Metanephros (tissue), 1 donor: ENCODE measurements around the gene PRPF31. TPM values are rescaled to one million over a fixed set of nuclear protein-coding genes. Genes with fewer than 3 reads are reported as not detected.

Source experiments
- total RNA-seq: library from RNA; depleted of rRNA; stranded (reverse); fragments of >200 nt; gene quantifications from one replicate; pipeline ENCODE4 v1.2.3, GENCODE V29; 2014

PRPF31 gene
- total RNA-seq = 46.2 TPM

GRCh38 chr19:54115109-54116063, at the start of gene PRPF31, which contains the start of gene TFPT:
Gene PRPF31 (plus strand): TSS chr19:54115754. CDS start chr19:54118279, 2,525 bp downstream.
Gene TFPT (minus strand): TSS chr19:54115657. CDS start chr19:54115269, 388 bp downstream.

GRCh38 chr19:54081032-54081431, 34.5 kb upstream of the PRPF31 start, which contains the start of gene TARM1:
Gene TARM1 (minus strand): TSS chr19:54081365. CDS start chr19:54081340, 25 bp downstream.

GRCh38 chr19:54100561-54100960, 15.0 kb upstream of the PRPF31 start, which contains the start of gene OSCAR:
Gene OSCAR (minus strand): TSS chr19:54100803. CDS start chr19:54100792, 11 bp downstream.

GRCh38 chr19:54102421-54103169, 13.0 kb upstream of the PRPF31 start, which contains the start of gene NDUFA3:
Gene NDUFA3 (plus strand): TSS chr19:54102855. CDS start chr19:54102879, 24 bp downstream.

GRCh38 chr19:54137699-54138488, 22.3 kb downstream of the PRPF31 start, which contains the start of gene CNOT3:
Gene CNOT3 (plus strand): TSS chr19:54137762. CDS start chr19:54142979, 5,217 bp downstream.

GRCh38 chr19:54159352-54160181, 44.0 kb downstream of the PRPF31 start, which contains the start of gene LENG1:
Gene LENG1 (minus strand): TSS chr19:54159721. CDS start chr19:54159695, 26 bp downstream.

GRCh38 chr19:54172471-54173358, 57.2 kb downstream of the PRPF31 start, which contains the start of gene TMC4:
Gene TMC4 (minus strand): TSS chr19:54173160. CDS start chr19:54173117, 43 bp downstream.

Other genes with a start within 250 kb of the PRPF31 start
- gene MYADM, start 247.9 kb upstream of the PRPF31 start, total RNA-seq = 46.3 TPM
- gene PRKCG, start 233.6 kb upstream of the PRPF31 start, total RNA-seq = 1.4 TPM
- gene CACNG7, start 206.5 kb upstream of the PRPF31 start, total RNA-seq = 0.76 TPM
- gene CACNG8, start 152.8 kb upstream of the PRPF31 start, total RNA-seq = 0.23 TPM
- gene CACNG6, start 124.1 kb upstream of the PRPF31 start, total RNA-seq = 5.7 TPM
- 2.9 TPM for gene VSTM1, start 51.9 kb upstream of the PRPF31 start, total RNA-seq
- gene TARM1, start 34.4 kb upstream of the PRPF31 start, total RNA-seq = 0.18 TPM
- 1.3 TPM for gene OSCAR, start 15.0 kb upstream of the PRPF31 start, total RNA-seq
- 30.8 TPM for gene NDUFA3, start 12.9 kb upstream of the PRPF31 start, total RNA-seq
- 10.2 TPM for gene TFPT, start 97 bp upstream of the PRPF31 start, total RNA-seq
- gene CNOT3, start 22.0 kb downstream of the PRPF31 start, total RNA-seq = 11.9 TPM
- 5.4 TPM for gene LENG1, start 44.0 kb downstream of the PRPF31 start, total RNA-seq
- 38.7 TPM for gene TMC4, start 57.4 kb downstream of the PRPF31 start, total RNA-seq
- gene MBOAT7, start 73.8 kb downstream of the PRPF31 start, total RNA-seq = 47.6 TPM
- 65.2 TPM for gene TSEN34, start 75.6 kb downstream of the PRPF31 start, total RNA-seq
- 2,181 TPM for gene RPS9, start 85.1 kb downstream of the PRPF31 start, total RNA-seq
- gene LILRB3, start 107.3 kb downstream of the PRPF31 start, total RNA-seq = 18.0 TPM
- gene LILRA6, start 127.0 kb downstream of the PRPF31 start, total RNA-seq = 3.3 TPM
- gene LILRB5, start 141.5 kb downstream of the PRPF31 start, total RNA-seq = 4.0 TPM
- gene LILRB2, start 165.4 kb downstream of the PRPF31 start, total RNA-seq = 4.2 TPM
- 6.1 TPM for gene LILRA5, start 197.4 kb downstream of the PRPF31 start, total RNA-seq
- gene LILRA4, start 223.4 kb downstream of the PRPF31 start, total RNA-seq = 0.82 TPM
- gene LAIR1, start 249.2 kb downstream of the PRPF31 start, total RNA-seq = 13.8 TPM